Measurements from ENCODE around the gene IGF2. TPM values are rescaled to one million over a fixed set of nuclear protein-coding genes. Genes with fewer than 3 reads are reported as not detected.

The IGF2 gene
- total and polyA plus RNA-seq, 10 of the 15 experiments (the other 5 are each of a cell fraction or from before 2014, with no cell fraction given), result 0.41 TPM; not detected in 9

- H3K27me3 ChIP-seq (replicated peaks in 1 of 2; ENCODE audit: control insufficient read depth in 2 of 2, insufficient read depth in 2 of 2, low read length in 1 of 2), result no peaks in the 10 kb centered on the region; a peak in 1 of 4 replicates
- intact Hi-C loops (cut with micrococcal nuclease; ENCODE audit: unreplicated experiment) (no loop called here), in situ Hi-C loops (cut with MboI) (no loop called here)
- ChIA-PET RAD21 (ENCODE audit: unreplicated experiment) (no interaction called here), POLR2A (no interaction called here), SMC1A (ENCODE audit: uncharacterized antibody, unreplicated experiment) (no interaction called here), CTCF (no interaction called here)
- H3K79me2 ChIP-seq (ENCODE audit: control insufficient read depth, insufficient read depth, low read length), result no peaks in the 10 kb centered on the region
- H4K20me1 ChIP-seq (ENCODE audit: control insufficient read depth, insufficient read depth), result no peaks in the 10 kb centered on the region
- 24% methylated on average over 16 of the region's 16 CpGs for WGBS (ENCODE audit: insufficient coverage, insufficient replicate concordance, low lambda C conversion rate, missing lambda C conversion rate)
- DNase-seq (ENCODE audit: low read depth, low spot score) (no peak), ATAC-seq (no peak), FAIRE-seq (no peak)
- BruUV-seq (replicated peaks), result no TSS peak
- no peak overlapping the region for H3K4me3 ChIP-seq
- no peaks in the 10 kb centered on the region for H3K9me3 ChIP-seq (replicated peaks; ENCODE audit: control insufficient read depth, insufficient read depth, low read length)
- no peak overlapping the region for H3K4me2 ChIP-seq (ENCODE audit: control insufficient read depth, insufficient read depth)
- no peak overlapping the region for H3K27ac ChIP-seq (ENCODE audit: control insufficient read depth, insufficient read depth)
- H2AFZ ChIP-seq (ENCODE audit: control insufficient read depth, low read depth, low read length), result no peak overlapping the region
- H3K4me1 ChIP-seq (ENCODE audit: control insufficient read depth, insufficient read depth, low read length), result no peaks in the 10 kb centered on the region
- no peak overlapping the region for H3K9ac ChIP-seq (ENCODE audit: control insufficient read depth, insufficient read depth, low read length)
- H3K36me3 ChIP-seq (ENCODE audit: control insufficient read depth in 2 of 2, insufficient read depth in 2 of 2, low read length in 1 of 2), result no peaks in the 10 kb centered on the region
- TF ChIP-seq BHLHE40 (IDR thresholded peaks at IDR 0.05; ENCODE audit: borderline replicate concordance in 1 of 2, low read depth in 2 of 2, low read length in 1 of 2) (no peak), E2F8 (IDR thresholded peaks at IDR 0.05; ENCODE audit: low read depth, partially characterized antibody) (no peak), RCOR1 (conservative IDR thresholded peaks at IDR 0.05; ENCODE audit: low read depth, low read length) (no peak), FOXM1 (IDR thresholded peaks at IDR 0.05; ENCODE audit: low read depth, low read length) (no peak), TCF3 (IDR thresholded peaks at IDR 0.05; ENCODE audit: borderline replicate concordance, insufficient read depth, low read depth, low read length) (no peak), DPF2 (IDR thresholded peaks at IDR 0.05) (no peak), ETV6 (conservative IDR thresholded peaks at IDR 0.05 in 1 of 2, IDR thresholded peaks at IDR 0.05 in 1 of 2; ENCODE audit: borderline replicate concordance in 1 of 2, low read depth in 1 of 2) (no peak), KLF5 (IDR thresholded peaks at IDR 0.05; ENCODE audit: partially characterized antibody) (no peak), EED (IDR thresholded peaks at IDR 0.05; ENCODE audit: low read depth) (no peak), NR2C2 (IDR thresholded peaks at IDR 0.05; ENCODE audit: borderline replicate concordance, control insufficient read depth, insufficient read length, low read depth) (no peak)
- TF ChIP-seq, protein P1, sequence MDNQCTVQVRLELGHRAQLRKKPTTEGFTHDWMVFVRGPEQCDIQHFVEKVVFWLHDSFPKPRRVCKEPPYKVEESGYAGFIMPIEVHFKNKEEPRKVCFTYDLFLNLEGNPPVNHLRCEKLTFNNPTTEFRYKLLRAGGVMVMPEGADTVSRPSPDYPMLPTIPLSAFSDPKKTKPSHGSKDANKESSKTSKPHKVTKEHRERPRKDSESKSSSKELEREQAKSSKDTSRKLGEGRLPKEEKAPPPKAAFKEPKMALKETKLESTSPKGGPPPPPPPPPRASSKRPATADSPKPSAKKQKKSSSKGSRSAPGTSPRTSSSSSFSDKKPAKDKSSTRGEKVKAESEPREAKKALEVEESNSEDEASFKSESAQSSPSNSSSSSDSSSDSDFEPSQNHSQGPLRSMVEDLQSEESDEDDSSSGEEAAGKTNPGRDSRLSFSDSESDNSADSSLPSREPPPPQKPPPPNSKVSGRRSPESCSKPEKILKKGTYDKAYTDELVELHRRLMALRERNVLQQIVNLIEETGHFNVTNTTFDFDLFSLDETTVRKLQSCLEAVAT (IDR thresholded peaks at IDR 0.05), result no peak
- TF ChIP-seq, protein P2, sequence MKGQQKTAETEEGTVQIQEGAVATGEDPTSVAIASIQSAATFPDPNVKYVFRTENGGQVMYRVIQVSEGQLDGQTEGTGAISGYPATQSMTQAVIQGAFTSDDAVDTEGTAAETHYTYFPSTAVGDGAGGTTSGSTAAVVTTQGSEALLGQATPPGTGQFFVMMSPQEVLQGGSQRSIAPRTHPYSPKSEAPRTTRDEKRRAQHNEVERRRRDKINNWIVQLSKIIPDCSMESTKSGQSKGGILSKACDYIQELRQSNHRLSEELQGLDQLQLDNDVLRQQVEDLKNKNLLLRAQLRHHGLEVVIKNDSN (IDR thresholded peaks at IDR 0.05; ENCODE audit: borderline replicate concordance, extremely low read length, insufficient read depth, low read depth, low read length), result no peak
- TF ChIP-seq, protein P3, sequence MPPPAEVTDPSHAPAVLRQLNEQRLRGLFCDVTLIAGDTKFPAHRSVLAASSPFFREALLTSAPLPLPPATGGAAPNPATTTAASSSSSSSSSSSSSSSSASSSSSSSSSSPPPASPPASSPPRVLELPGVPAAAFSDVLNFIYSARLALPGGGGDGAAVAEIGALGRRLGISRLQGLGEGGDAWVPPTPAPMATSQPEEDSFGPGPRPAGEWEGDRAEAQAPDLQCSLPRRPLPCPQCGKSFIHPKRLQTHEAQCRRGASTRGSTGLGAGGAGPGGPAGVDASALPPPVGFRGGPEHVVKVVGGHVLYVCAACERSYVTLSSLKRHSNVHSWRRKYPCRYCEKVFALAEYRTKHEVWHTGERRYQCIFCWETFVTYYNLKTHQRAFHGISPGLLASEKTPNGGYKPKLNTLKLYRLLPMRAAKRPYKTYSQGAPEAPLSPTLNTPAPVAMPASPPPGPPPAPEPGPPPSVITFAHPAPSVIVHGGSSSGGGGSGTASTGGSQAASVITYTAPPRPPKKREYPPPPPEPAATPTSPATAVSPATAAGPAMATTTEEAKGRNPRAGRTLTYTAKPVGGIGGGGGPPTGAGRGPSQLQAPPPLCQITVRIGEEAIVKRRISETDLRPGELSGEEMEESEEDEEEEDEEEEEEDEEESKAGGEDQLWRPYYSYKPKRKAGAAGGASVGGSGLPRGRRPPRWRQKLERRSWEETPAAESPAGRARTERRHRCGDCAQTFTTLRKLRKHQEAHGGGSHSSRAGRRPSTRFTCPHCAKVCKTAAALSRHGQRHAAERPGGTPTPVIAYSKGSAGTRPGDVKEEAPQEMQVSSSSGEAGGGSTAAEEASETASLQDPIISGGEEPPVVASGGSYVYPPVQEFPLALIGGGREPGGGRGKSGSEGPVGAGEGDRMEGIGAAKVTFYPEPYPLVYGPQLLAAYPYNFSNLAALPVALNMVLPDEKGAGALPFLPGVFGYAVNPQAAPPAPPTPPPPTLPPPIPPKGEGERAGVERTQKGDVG (CRISPR knock-in tag; IDR thresholded peaks at IDR 0.05), result no peak
These were observed 39.8 kb upstream of the IGF2 start for GRCh38 chr11:2178906-2179494.

Measured in GM12878 (cell line).